Muscle layer of duodenum (tissue), 2 donors: Measurements from ENCODE around the gene GVQW3.

ENCODE experiments used
- H3K27ac ChIP-seq: one replicate; pipeline ENCODE4 v1.7.0; 2013; ENCODE audit warnings: mild to moderate bottlenecking, low read length
- H3K27me3 ChIP-seq: one replicate; pipeline ENCODE4 v1.7.0; 2013; ENCODE audit warnings: low read depth, mild to moderate bottlenecking, control low read depth, low read length
- H3K36me3 ChIP-seq, 2 donors: one replicate each; pipeline ENCODE4 v1.7.0; 2013; ENCODE audit warnings: low read length in 2 of 2, control low read depth in 1 of 2, mild to moderate bottlenecking in 1 of 2; ENCODE audit not compliant: insufficient read depth in 2 of 2, control insufficient read depth in 1 of 2
- H3K4me1 ChIP-seq, 2 donors: one replicate each; pipeline ENCODE4 v1.7.0; 2013; ENCODE audit warnings: low read length in 2 of 2, mild to moderate bottlenecking in 2 of 2, control low read depth in 1 of 2, moderate library complexity in 1 of 2; ENCODE audit not compliant: insufficient read depth in 2 of 2, control insufficient read depth in 1 of 2
- H3K4me3 ChIP-seq, 2 donors: one replicate each; pipeline ENCODE4 v1.7.0; 2013; ENCODE audit warnings: low read length in 2 of 2, low read depth in 1 of 2, mild to moderate bottlenecking in 1 of 2
- H3K9me3 ChIP-seq, 2 donors: one replicate each; pipeline ENCODE4 v1.7.0; 2013; ENCODE audit warnings: low read length in 2 of 2, control low read depth in 1 of 2, mild to moderate bottlenecking in 1 of 2; ENCODE audit not compliant: control insufficient read depth in 1 of 2
- donor health status: healthy.

The GVQW3 gene

DNA sequence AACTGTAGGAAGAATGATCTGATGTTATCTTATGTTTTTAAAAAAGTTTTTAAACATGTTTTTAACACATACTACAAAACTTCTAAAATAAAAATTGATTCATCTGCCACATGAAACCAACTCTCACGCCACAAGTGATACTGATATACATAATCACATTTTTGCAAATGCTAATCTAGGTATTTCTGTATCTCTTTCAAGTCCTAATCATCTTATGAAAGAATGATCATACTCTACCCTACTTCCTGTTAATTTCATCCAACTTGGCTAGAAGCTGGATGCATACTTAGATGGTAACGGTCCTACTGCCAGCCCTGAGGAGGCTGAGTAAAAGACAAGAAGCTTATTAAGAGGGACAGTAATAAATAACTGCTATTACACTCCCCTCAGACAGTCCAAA is 19.3 kb upstream of the GVQW3 start:
- H3K27me3 ChIP-seq: no peaks in the 10 kb centered on the region
- no peaks in the 10 kb centered on the region for H3K9me3 ChIP-seq
- no peak overlapping the region for H3K27ac ChIP-seq
- H3K36me3 ChIP-seq: peaks cover 0 to 6% of the 10 kb centered on the region in 2 donors
- H3K4me1 ChIP-seq: peaks cover 0 to 10% of the 10 kb centered on the region in 2 donors
- H3K4me3 ChIP-seq: no peak overlapping the region

DNA sequence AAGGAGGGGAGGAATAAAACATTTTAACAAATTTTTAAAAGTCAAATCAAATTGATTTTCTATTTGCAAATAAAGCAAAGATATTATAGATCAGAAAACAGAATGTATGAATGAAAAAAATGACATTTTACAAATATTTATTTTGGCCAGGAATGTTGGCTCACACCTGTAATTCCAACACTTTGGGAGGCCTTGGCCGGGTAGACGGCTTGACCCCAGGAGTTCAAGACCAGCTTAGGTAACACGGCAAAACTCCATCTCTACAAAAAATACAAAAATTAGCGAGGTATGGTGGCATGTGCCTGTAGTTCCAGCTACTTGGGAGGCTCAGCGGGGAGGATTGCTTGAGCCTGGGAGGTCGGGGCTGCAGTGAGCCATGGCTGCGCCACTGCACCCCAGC is 18.4 kb upstream of the GVQW3 start:
- Histone ChIP-seq H3K27ac (no peak overlapping the region), H3K36me3 (peaks cover 0 to 6% of the 10 kb centered on the region in 2 donors), H3K27me3 (no peaks in the 10 kb centered on the region), H3K9me3 (no peaks in the 10 kb centered on the region), H3K4me3 (no peak overlapping the region), H3K4me1 (peaks cover 0 to 12% of the 10 kb centered on the region in 2 donors)

DNA sequence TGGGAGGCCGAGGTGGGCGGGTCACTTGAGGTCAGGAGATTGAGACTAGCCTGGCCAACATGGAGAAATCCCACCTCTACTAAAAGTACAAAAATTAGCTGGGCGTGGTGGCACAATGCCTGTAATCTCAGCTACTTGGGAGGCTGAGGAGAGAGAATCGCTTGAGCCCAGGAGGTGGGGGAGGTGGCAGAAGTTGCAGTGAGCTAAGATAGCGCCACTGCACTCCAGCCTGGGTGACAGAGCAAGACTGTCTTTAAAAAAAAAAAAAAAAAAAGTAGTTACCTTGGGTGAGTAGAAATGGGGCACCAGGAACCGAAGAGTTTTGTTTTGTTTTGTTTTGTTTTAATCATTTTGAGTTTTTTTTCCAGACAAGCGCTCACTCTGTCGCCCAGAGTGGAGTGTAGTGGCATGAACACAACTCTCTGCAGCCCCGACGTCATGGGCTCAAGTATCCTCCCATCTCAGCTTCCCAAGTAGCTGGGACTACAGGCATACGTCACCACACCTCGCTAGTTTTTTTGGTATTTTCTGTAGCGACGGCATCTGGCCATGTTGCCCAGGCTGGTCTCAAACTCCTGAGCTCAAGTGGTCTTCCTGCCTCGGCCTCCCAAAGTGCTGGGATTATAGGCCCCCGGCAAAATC is 16.0 kb upstream of the GVQW3 start:
- Histone ChIP-seq H3K36me3 (peaks cover 0 to 6% of the 10 kb centered on the region in 2 donors), H3K27ac (no peak overlapping the region), H3K9me3 (no peaks in the 10 kb centered on the region), H3K4me1 (peaks cover 3 to 12% of the 10 kb centered on the region in 2 donors), H3K27me3 (no peaks in the 10 kb centered on the region), H3K4me3 (no peak overlapping the region)

DNA sequence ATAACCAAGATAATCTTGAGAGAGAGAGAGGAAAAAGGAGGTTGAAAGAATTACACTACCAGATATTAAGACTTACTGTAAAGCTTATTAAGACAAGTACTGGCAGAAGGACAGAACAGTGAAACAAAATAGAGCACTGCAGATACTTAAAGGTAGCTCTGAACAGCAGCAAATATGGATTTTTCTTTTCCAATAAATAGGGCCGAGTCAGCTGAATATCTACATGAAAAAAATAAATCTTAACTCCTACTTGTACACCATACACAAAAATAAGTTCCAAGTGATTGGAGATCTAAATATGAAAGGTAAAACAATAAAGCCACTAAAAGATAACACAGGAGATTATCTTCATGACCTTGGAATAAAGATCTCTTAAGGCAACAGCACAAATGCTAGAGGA is 12.6 kb upstream of the GVQW3 start:
- Histone ChIP-seq H3K36me3 (peaks cover 0 to 6% of the 10 kb centered on the region in 2 donors), H3K9me3 (no peaks in the 10 kb centered on the region), H3K27ac (no peak overlapping the region), H3K27me3 (no peaks in the 10 kb centered on the region), H3K4me1 (peaks cover 3 to 9% of the 10 kb centered on the region in 2 donors), H3K4me3 (no peak overlapping the region)

DNA sequence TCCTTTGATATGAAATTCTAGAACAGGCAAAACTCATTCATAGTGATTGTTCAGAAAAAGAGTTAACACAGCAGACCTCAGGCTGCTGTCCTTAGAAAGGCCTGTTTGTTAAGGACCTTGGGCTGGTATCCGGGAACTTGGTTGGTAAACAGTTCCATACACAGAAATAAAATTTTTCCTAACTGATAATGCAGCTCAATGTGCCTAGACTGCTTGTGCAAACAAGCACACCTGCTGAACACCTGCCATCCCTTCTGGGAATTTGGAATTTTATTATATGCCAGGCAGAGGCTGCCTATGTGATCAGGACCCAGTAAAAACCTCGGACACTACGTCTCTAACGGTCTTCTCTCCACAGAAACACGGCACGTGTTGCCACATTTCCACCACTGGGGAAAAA is 11.7 kb upstream of the GVQW3 start:
- Histone ChIP-seq H3K4me1 (peaks cover 3 to 9% of the 10 kb centered on the region in 2 donors), H3K9me3 (no peaks in the 10 kb centered on the region), H3K27ac (no peak overlapping the region), H3K27me3 (no peaks in the 10 kb centered on the region), H3K36me3 (peaks cover 0 to 6% of the 10 kb centered on the region in 2 donors), H3K4me3 (no peak overlapping the region)

DNA sequence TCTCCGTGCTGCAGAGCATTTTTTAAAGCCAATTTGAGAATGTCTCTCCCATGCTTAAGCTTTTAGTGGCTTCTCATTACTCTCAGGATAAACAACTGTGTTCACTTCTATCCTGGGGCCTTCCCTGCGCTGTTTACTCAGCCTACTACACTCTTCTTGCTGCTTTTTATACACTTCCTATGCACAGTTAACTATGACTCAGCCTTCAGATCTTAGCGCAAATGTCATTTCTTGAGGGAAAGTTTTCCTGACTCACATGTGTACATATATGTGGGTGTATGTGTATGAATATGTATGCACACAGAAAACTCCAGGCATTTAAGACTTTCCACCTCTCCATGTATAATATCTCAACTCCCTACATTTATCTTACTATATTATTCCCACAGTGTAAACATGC is 10.0 kb upstream of the GVQW3 start:
- Histone ChIP-seq H3K36me3 (no peaks in the 10 kb centered on the region), H3K4me3 (no peak overlapping the region), H3K4me1 (peaks cover 3 to 13% of the 10 kb centered on the region in 2 donors), H3K27me3 (no peaks in the 10 kb centered on the region), H3K27ac (no peak overlapping the region), H3K9me3 (no peaks in the 10 kb centered on the region)

DNA sequence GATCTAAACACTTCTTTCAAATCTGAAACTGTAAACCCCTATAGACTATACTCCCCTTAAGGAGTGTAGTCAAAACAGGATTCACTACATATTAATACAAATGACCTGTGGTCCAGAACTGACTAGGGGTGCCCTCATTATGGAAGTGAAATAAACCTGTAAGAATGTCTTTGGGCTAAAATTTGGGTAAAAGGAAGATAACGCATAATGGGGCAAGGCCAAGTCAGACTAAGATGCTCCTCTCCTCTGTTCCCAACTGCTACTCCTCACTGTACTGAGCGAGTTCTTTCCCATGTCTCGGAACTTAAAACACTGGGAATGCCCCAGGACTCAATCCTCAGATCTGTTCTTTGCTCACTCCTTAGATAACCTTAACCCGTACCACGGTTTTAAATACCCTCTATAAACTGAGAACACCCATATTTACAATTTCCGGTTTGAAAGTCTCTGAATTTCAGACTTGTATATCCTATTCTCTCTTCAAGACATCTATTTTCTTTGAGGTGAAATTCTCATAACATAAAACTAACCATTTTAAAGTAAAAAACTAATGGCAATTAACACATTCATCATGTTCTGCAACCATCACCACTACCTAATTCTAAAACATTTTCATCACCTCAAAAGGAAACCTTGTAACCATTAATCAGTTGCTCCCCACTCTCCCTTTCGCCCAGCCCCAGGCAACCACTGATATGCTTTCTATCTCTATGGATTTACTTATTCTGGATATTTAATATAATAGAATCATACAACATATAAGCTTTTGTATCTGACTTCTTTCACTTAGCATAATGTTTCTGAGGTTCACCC is 4.2 kb upstream of the GVQW3 start:
- Histone ChIP-seq H3K27ac (no peak overlapping the region), H3K4me1 (peaks cover 9 to 27% of the 10 kb centered on the region in 2 donors), H3K9me3 (no peaks in the 10 kb centered on the region)

DNA sequence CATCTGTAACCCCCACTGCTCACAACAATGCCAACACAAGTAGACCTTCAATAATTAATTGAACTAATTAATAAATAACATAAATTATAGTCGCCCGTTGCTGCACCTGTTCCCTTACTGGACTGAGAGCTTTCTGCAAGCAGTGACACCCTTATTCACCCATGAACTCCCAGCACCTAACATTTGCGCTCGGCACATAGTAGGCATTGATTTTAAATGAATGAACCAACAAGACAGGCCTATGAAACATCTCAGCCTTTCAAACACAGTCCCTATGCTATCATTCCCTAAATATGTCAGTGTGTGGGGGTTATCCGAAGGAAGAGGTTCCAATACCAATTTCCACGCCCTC is 1.3 kb upstream of the GVQW3 start:
- peaks cover 11 to 40% of the 10 kb centered on the region in 2 donors for H3K4me1 ChIP-seq
- no peaks in the 10 kb centered on the region for H3K9me3 ChIP-seq
- no peaks in the 10 kb centered on the region for H3K27me3 ChIP-seq
- peak overlapping the region; percentile 28 for H3K27ac ChIP-seq
- H3K36me3 ChIP-seq: peaks cover 0 to 4% of the 10 kb centered on the region in 2 donors
- peak overlapping the region; percentile 82 to 91 for H3K4me3 ChIP-seq

More for the DNA sequence above, 4.2 kb upstream of the GVQW3 start:
- Histone ChIP-seq H3K4me3 (no peak overlapping the region), H3K36me3 (no peaks in the 10 kb centered on the region), H3K27me3 (no peaks in the 10 kb centered on the region)

DNA sequence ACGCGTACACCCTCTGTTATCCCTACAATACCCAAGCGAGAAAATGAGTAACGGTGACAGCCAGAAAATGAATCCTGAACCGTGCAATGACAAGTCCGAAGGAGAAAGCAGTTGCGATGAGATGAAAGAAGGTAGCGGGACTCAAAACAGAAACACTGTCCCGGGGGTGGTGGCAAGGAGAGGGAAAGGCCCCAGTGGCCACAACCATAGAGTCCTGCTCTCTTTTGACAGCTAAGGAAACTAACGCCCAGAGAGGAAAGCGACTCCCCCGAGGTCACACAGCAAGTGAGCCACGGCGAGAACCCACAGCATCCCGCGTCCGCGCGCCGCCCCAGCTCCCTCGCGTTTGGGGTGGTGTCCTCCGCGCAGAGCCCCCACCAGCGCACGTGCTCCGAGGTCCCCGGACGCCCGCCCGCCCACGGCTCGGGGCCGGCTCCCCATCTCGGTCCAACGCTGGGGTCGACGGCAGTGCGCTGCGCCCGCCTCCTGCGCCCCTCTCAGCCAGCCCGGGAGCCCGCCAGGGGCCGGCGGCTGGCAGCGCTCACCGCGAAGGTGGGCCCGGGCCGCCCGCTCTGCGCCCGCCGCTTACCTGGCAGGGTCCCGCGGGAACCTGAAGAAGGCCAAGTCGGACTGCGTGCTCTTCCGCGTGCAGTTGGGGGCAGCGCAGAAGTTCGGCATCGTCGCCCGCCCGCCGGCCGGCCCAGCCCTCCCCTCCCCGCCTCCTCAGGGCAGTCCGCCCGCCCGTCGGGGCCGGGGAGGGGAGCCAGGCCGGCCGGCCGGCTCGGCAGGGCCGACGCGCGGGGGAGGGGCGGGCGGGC is 755 bp upstream of the GVQW3 start:
- H3K9me3 ChIP-seq: no peaks in the 10 kb centered on the region
- no peaks in the 10 kb centered on the region for H3K27me3 ChIP-seq
- peaks cover 0 to 5% of the 10 kb centered on the region in 2 donors for H3K36me3 ChIP-seq
- peak overlapping the region; percentile 82 to 91 for H3K4me3 ChIP-seq
- H3K4me1 ChIP-seq: peaks cover 11 to 40% of the 10 kb centered on the region in 2 donors
- peak overlapping the region; percentile 28 for H3K27ac ChIP-seq

DNA sequence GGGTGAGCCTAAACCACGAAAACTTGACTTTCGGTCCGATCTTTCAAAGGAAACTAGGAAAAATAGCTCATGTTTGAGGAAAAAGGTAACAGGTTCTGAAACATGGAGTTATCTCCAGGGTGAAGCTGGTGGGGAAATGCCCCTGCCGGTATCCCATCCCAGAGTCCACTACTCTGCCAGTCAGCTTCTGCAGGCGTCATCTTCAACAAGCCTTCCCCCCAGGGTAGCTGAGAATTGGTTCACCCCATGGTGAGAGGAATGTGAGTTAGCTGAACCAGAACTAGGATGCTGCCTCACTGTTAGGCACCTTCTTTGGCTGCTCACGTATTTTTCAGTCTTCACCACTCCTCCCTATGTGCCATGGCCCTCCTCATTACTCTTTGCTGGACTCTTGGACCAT is 1.1 kb downstream of the GVQW3 start:
- Histone ChIP-seq H3K4me3 (peak overlapping the region in 1 of 2 donors; percentile 91), H3K9me3 (no peaks in the 10 kb centered on the region), H3K4me1 (peaks cover 11 to 31% of the 10 kb centered on the region in 2 donors), H3K36me3 (peaks cover 0 to 5% of the 10 kb centered on the region in 2 donors), H3K27ac (no peak overlapping the region), H3K27me3 (no peaks in the 10 kb centered on the region)

DNA sequence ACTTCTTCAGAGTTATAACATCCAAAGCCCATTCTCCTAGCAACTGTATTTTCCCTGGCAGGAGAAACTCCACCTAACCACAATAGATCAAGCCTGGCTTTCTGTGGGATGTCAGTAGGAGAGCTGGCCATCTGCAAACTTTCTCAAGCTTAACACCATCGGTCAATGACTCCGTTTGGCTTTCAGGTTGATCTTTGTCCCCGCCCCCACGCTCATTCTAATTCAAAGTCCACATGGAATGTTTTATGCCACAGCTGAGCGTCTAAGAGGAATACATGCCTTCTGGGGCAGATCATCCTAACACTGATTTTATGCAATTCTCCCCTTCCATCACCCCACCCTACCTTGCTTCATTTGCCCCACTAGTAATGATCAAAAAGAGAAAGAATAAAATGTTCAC is 4.8 kb downstream of the GVQW3 start:
- peaks cover 6 to 20% of the 10 kb centered on the region in 2 donors for H3K4me1 ChIP-seq
- no peak overlapping the region for H3K4me3 ChIP-seq
- H3K27ac ChIP-seq: no peak overlapping the region
- no peaks in the 10 kb centered on the region for H3K27me3 ChIP-seq
- H3K9me3 ChIP-seq: no peaks in the 10 kb centered on the region
- H3K36me3 ChIP-seq: peaks cover 0 to 5% of the 10 kb centered on the region in 2 donors
